Activated naive CD4-positive, alpha-beta T cell treated with anti-CD3 and anti-CD28 coated beads, Interleukin-2, amount 50 U/mL, for 16 hours (primary cell): ENCODE data around the gene RNF32.
"Not testable (repeated sequence)": the region's sequence is repeated elsewhere in the genome, so short reads cannot be mapped to it uniquely, and the experiment has no call there.

Source experiments
- DNase-seq: peaks from one replicate; pipeline ENCODE4 v3.0.0-alpha.2; 2020

The RNF32 gene

GRCh38 chr7:156642306-156643045 is 1.9 kb downstream of the RNF32 start:
- DNase-seq, result no peak

- not testable (repeated sequence) for DNase-seq
These were observed 6.8 kb downstream of the RNF32 start for GRCh38 chr7:156647330-156647729.

GRCh38 chr7:156650042-156650441 is 9.5 kb downstream of the RNF32 start:
- no peak for DNase-seq

- DNase-seq, result no peak
These were observed 10.9 kb downstream of the RNF32 start for GRCh38 chr7:156651474-156651873.

- no peak for DNase-seq
These were observed 12.5 kb downstream of the RNF32 start for GRCh38 chr7:156652886-156653568.

GRCh38 chr7:156654511-156655234 is 14.1 kb downstream of the RNF32 start:
- DNase-seq, result no peak

GRCh38 chr7:156655251-156655650 is 14.7 kb downstream of the RNF32 start:
- DNase-seq, result no peak

- DNase-seq, result no peak
These were observed 15.4 kb downstream of the RNF32 start for GRCh38 chr7:156655983-156656382.

- DNase-seq, result no peak
These were observed 16.0 kb downstream of the RNF32 start for GRCh38 chr7:156656598-156656997.

- no peak for DNase-seq
These were observed 17.1 kb downstream of the RNF32 start for GRCh38 chr7:156657681-156658080.

- no peak for DNase-seq
These were observed 18.6 kb downstream of the RNF32 start for GRCh38 chr7:156659203-156659602.

- DNase-seq, result no peak
These were observed 19.4 kb downstream of the RNF32 start for GRCh38 chr7:156659961-156660360.

- no peak for DNase-seq
These were observed 21.1 kb downstream of the RNF32 start for GRCh38 chr7:156661637-156662036.

GRCh38 chr7:156662277-156662676 is 21.7 kb downstream of the RNF32 start:
- DNase-seq, result no peak

GRCh38 chr7:156665101-156665500 is 24.5 kb downstream of the RNF32 start:
- DNase-seq, result no peak

GRCh38 chr7:156666368-156667109 is 26.0 kb downstream of the RNF32 start:
- DNase-seq, result no peak

GRCh38 chr7:156667110-156667426 is 26.5 kb downstream of the RNF32 start:
- no peak for DNase-seq

GRCh38 chr7:156668130-156668741 is 27.7 kb downstream of the RNF32 start:
- no peak for DNase-seq

- DNase-seq, result no peak
These were observed 28.7 kb downstream of the RNF32 start for GRCh38 chr7:156669035-156669828.

GRCh38 chr7:156673454-156673853 is 32.9 kb downstream of the RNF32 start:
- no peak for DNase-seq

- DNase-seq, result no peak
These were observed 33.3 kb downstream of the RNF32 start for GRCh38 chr7:156673902-156674301.

GRCh38 chr7:156675721-156676120 is 35.1 kb downstream of the RNF32 start:
- no peak for DNase-seq
